CD4-positive, alpha-beta T cell (primary cell): Measurements from ENCODE around the gene GMEB1. TPM values are rescaled to one million over a fixed set of nuclear protein-coding genes. Genes with fewer than 3 reads are reported as not detected.

Source experiments
- ATAC-seq: fragments of 200-7000 bp; cut with Tn5 transposase; one replicate; pipeline ENCODE4 v1.10.0; 2022; ENCODE audit warnings: mild to moderate bottlenecking; ENCODE audit not compliant: poor library complexity
- CTCF ChIA-PET: fragments of 350-600 bp; sonication (Branson Sonifier 250); formaldehyde crosslinking; loops from one replicate; lab custom pipeline; 2021; ENCODE audit warnings: antibody characterized with exemption, inconsistent platforms; lab: Charles Lee
- POLR2A ChIA-PET: fragments of 350-600 bp; sonication (Branson Sonifier 250); formaldehyde crosslinking; loops from one replicate; lab custom pipeline; 2021; ENCODE audit warnings: antibody characterized with exemption, inconsistent platforms; lab: Charles Lee
- DNase-seq, 14 experiments: peaks; one replicate each; pipeline ENCODE4 v3.0.0-alpha.2; 2013 to 2020; ENCODE audit warnings: mixed read lengths in 2 of 14
- H3K27ac ChIP-seq, 2 donors: one replicate each; pipeline versions ENCODE4 v1.5.1 to v1.7.0; 2013; ENCODE audit warnings: low read length in 2 of 2, low read depth in 1 of 2, mild to moderate bottlenecking in 1 of 2
- H3K27me3 ChIP-seq, 2 experiments: 1 replicate in 1 of 2; 2 replicates in 1 of 2; pipeline versions ENCODE4 v1.6.1 to v1.7.0; 2013; ENCODE audit warnings: low read length in 2 of 2, control low read depth in 1 of 2, mild to moderate bottlenecking in 1 of 2, moderate library complexity in 1 of 2; ENCODE audit not compliant: insufficient read depth in 2 of 2, control insufficient read depth in 1 of 2
- H3K36me3 ChIP-seq: one replicate; pipeline ENCODE4 v1.6.1; 2013; ENCODE audit warnings: low read length, control low read depth; ENCODE audit not compliant: insufficient read depth
- H3K4me1 ChIP-seq: one replicate; pipeline ENCODE4 v1.6.1; 2013; ENCODE audit warnings: low read length, control low read depth; ENCODE audit not compliant: insufficient read depth
- H3K4me3 ChIP-seq: one replicate; pipeline ENCODE4 v1.5.1; 2013; ENCODE audit warnings: mild to moderate bottlenecking, low read length, moderate library complexity
- H3K9me3 ChIP-seq, 2 experiments: 1 replicate in 1 of 2; 2 replicates in 1 of 2; pipeline versions ENCODE4 v1.6.1 to v1.7.0; 2013; ENCODE audit warnings: low read length in 2 of 2, mild to moderate bottlenecking in 2 of 2, control low read depth in 1 of 2, moderate library complexity in 1 of 2; ENCODE audit not compliant: control insufficient read depth in 1 of 2, insufficient read depth in 1 of 2
- H3K27ac Mint-ChIP-seq: one replicate; pipeline ENCODE4 v1.8.0; 2020; ENCODE audit warnings: mixed read lengths
- H3K27me3 Mint-ChIP-seq: one replicate; pipeline ENCODE4 v1.8.0; 2021; ENCODE audit warnings: mixed read lengths
- H3K36me3 Mint-ChIP-seq: one replicate; pipeline ENCODE4 v1.8.0; 2021; ENCODE audit warnings: low read depth, mixed read lengths
- H3K4me1 Mint-ChIP-seq: one replicate; pipeline ENCODE4 v1.8.0; 2021; ENCODE audit warnings: low read depth, mixed read lengths
- H3K4me3 Mint-ChIP-seq: one replicate; pipeline ENCODE4 v1.8.0; 2020; ENCODE audit warnings: mild to moderate bottlenecking, mixed read lengths
- H3K9me3 Mint-ChIP-seq: one replicate; pipeline ENCODE4 v1.8.0; 2020; ENCODE audit warnings: mixed read lengths
- CTCF ChIP-seq: fragments of 200-600 bp; IDR thresholded peaks from one replicate; pipeline ENCODE4 v1.8.0; 2022; ENCODE audit warnings: antibody characterized with exemption, mild to moderate bottlenecking
- intact Hi-C, 2 experiments: fragments of 100-400 bp; cut with DNase I in 1 of 2; cut with micrococcal nuclease in 1 of 2; formaldehyde crosslinking; loops; one replicate each; pipeline versions ENCODE4 v1.15.1 to v1.9.0; 2023 to 2025; cut with DNase I, micrococcal nuclease
- total RNA-seq, 174 experiments: library from RNA in 2 of 174; stranded (reverse) in 2 of 174; gene quantifications; one replicate each; pipeline ENCODE4 v1.2.3 and lab custom pipeline; 2021 to 2026

Gene GMEB1
- total RNA-seq, 2 experiments from 2014 or later = 9.0 to 11.8 TPM

GRCh38 chr1:28675924-28676257, 7.3 kb downstream of the GMEB1 start:
- Mint-ChIP-seq H3K4me3 (no peak overlapping the region), H3K4me1 (peaks cover 8% of the 10 kb centered on the region), H3K9me3 (no peaks in the 10 kb centered on the region), H3K27ac (no peak overlapping the region), H3K27me3 (no peaks in the 10 kb centered on the region), H3K36me3 (peaks cover 12% of the 10 kb centered on the region)
- no peak overlapping the region for H3K27ac ChIP-seq
- H3K9me3 ChIP-seq = no peaks in the 10 kb centered on the region
- intact Hi-C loops = no loop called here
- H3K4me1 ChIP-seq = no peaks in the 10 kb centered on the region
- DNase-seq (no peak), ATAC-seq (no peak)
- H3K4me3 ChIP-seq = no peak overlapping the region
- TF ChIP-seq CTCF = no peak
- ChIA-PET CTCF (no interaction called here), POLR2A (no interaction called here)
- no peaks in the 10 kb centered on the region for H3K27me3 ChIP-seq
- peaks cover 2% of the 10 kb centered on the region for H3K36me3 ChIP-seq

GRCh38 chr1:28680151-28680550, 11.6 kb downstream of the GMEB1 start:
- ATAC-seq = no peak
- H3K27me3 Mint-ChIP-seq = no peaks in the 10 kb centered on the region
- H3K9me3 Mint-ChIP-seq = no peaks in the 10 kb centered on the region
- no peak for TF ChIP-seq CTCF
- Histone ChIP-seq H3K9me3 (no peaks in the 10 kb centered on the region), H3K36me3 (peaks cover 29% of the 10 kb centered on the region), H3K27me3 (no peaks in the 10 kb centered on the region), H3K4me3 (no peak overlapping the region), H3K4me1 (no peaks in the 10 kb centered on the region), H3K27ac (no peak overlapping the region)
- H3K4me1 Mint-ChIP-seq = peaks cover 6% of the 10 kb centered on the region
- H3K4me3 Mint-ChIP-seq = no peak overlapping the region
- peaks cover 50% of the 10 kb centered on the region for H3K36me3 Mint-ChIP-seq
- no peak overlapping the region for H3K27ac Mint-ChIP-seq
- intact Hi-C loops = no loop called here
- DNase-seq = no peak
- POLR2A ChIA-PET = no interaction called here
- CTCF ChIA-PET = no interaction called here

- H3K36me3 ChIP-seq = peaks cover 40% of the 10 kb centered on the region
- Mint-ChIP-seq H3K27ac (no peak overlapping the region), H3K4me1 (no peaks in the 10 kb centered on the region), H3K9me3 (no peaks in the 10 kb centered on the region), H3K4me3 (no peak overlapping the region), H3K36me3 (peaks cover 68% of the 10 kb centered on the region), H3K27me3 (no peaks in the 10 kb centered on the region)
- H3K27ac ChIP-seq = no peak overlapping the region
- no peaks in the 10 kb centered on the region for H3K27me3 ChIP-seq
- ChIA-PET CTCF (no interaction called here), POLR2A (interaction anchor here (1.0 kb wide), 1 partner anchor 14 kb away, joined by 3 read pairs; the partner anchor contains the start of gene GMEB1)
- H3K4me3 ChIP-seq = no peak overlapping the region
- TF ChIP-seq CTCF = no peak
- no peak for ATAC-seq
- H3K4me1 ChIP-seq = no peaks in the 10 kb centered on the region
- DNase-seq = no peak
- intact Hi-C loops = no loop called here
- H3K9me3 ChIP-seq = no peaks in the 10 kb centered on the region
Measured at GRCh38 chr1:28682840-28683239, 14.3 kb downstream of the GMEB1 start.
